Activated CD8-positive, alpha-beta memory T cell treated with anti-CD3 and anti-CD28 coated beads for 48 hours (primary cell): ENCODE results near the gene PEX26.
A peak's percentile ranks its signal among the peaks of the same experiment; 100 is the strongest.
"Not testable (repeated sequence)": the region's sequence is repeated elsewhere in the genome, so short reads cannot be mapped to it uniquely, and the experiment has no call there.

Experiments used
- DNase-seq, 3 experiments: peaks; one replicate each; pipeline ENCODE4 v3.0.0-alpha.2; 2020; ENCODE audit warnings: low read depth in 2 of 3, low spot score in 2 of 3

Gene PEX26

GRCh38 chr22:18093661-18094060 is 15.9 kb downstream of the PEX26 start:
- DNase-seq = no peak

- DNase-seq = no peak
Observed at GRCh38 chr22:18095101-18095805, 17.5 kb downstream of the PEX26 start.

- DNase-seq = no peak
Observed at GRCh38 chr22:18096823-18097222, 19.0 kb downstream of the PEX26 start.

GRCh38 chr22:18100781-18101180 is 23.0 kb downstream of the PEX26 start:
- DNase-seq = no peak

- no peak for DNase-seq
Observed at GRCh38 chr22:18101536-18101935, 23.7 kb downstream of the PEX26 start.

- no peak for DNase-seq
Observed at GRCh38 chr22:18103527-18104269, 25.9 kb downstream of the PEX26 start.

GRCh38 chr22:18104566-18104965 is 26.8 kb downstream of the PEX26 start:
- no peak for DNase-seq

GRCh38 chr22:18105981-18106380 is 28.2 kb downstream of the PEX26 start:
- not testable (repeated sequence) for DNase-seq

- DNase-seq = peak in 1 of 3 experiments; percentile 31
Observed at GRCh38 chr22:18106550-18107341, 29.0 kb downstream of the PEX26 start.

- no peak for DNase-seq
Observed at GRCh38 chr22:18108187-18108586, 30.4 kb downstream of the PEX26 start.

GRCh38 chr22:18109410-18110193 is 31.8 kb downstream of the PEX26 start:
- DNase-seq = no peak

GRCh38 chr22:18110194-18110953 is 32.6 kb downstream of the PEX26 start, which contains the start of gene TUBA8:
Gene TUBA8 (plus strand): TSS chr22:18110809. CDS start chr22:18110866, 57 bp downstream.
- DNase-seq = peak in 2 of 3 experiments; percentile 6 to 21

- no peak for DNase-seq
Observed at GRCh38 chr22:18110954-18111758, 33.4 kb downstream of the PEX26 start.

- no peak for DNase-seq
Observed at GRCh38 chr22:18111759-18112330, 34.1 kb downstream of the PEX26 start.

GRCh38 chr22:18112440-18112839 is 34.6 kb downstream of the PEX26 start:
- no peak for DNase-seq

- DNase-seq = no peak
Observed at GRCh38 chr22:18113680-18114394, 36.0 kb downstream of the PEX26 start.

- no peak for DNase-seq
Observed at GRCh38 chr22:18114495-18114894, 36.7 kb downstream of the PEX26 start.

GRCh38 chr22:18114976-18115652 is 37.3 kb downstream of the PEX26 start:
- DNase-seq = no peak
